Measurements from ENCODE around the gene CSNK1G2.

DNA sequence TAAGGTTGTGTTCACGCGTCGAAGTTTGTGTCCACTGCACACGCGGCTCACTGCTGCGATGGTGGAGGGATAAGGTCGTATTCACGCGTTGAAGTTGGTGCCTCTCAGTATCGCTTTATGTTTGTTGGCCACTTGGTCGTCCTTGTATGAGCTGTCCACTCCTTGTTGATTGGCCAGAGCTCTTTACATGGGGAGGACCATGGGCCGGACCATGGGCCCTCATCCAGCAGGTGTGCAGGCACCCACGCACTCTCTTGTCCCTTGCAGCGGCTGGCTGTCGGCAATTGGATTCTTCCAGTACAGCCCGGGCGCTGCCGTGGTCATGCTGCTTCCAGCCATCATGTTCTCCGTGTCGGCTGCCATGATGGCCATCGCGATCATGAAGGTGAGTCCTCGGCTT lies 18.2 kb upstream of the CSNK1G2 start:
- TF ChIP-seq, protein P1, sequence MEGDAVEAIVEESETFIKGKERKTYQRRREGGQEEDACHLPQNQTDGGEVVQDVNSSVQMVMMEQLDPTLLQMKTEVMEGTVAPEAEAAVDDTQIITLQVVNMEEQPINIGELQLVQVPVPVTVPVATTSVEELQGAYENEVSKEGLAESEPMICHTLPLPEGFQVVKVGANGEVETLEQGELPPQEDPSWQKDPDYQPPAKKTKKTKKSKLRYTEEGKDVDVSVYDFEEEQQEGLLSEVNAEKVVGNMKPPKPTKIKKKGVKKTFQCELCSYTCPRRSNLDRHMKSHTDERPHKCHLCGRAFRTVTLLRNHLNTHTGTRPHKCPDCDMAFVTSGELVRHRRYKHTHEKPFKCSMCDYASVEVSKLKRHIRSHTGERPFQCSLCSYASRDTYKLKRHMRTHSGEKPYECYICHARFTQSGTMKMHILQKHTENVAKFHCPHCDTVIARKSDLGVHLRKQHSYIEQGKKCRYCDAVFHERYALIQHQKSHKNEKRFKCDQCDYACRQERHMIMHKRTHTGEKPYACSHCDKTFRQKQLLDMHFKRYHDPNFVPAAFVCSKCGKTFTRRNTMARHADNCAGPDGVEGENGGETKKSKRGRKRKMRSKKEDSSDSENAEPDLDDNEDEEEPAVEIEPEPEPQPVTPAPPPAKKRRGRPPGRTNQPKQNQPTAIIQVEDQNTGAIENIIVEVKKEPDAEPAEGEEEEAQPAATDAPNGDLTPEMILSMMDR (IDR thresholded peaks at IDR 0.05), result no peak
- TF ChIP-seq EZH2 (IDR thresholded peaks at IDR 0.05; ENCODE audit: borderline replicate concordance, insufficient read depth, low read depth, low read length, poor library complexity, severe bottlenecking), result no peak
